HepG2 (cell line): Measurements from ENCODE around the gene TUBA1C. TPM values are rescaled to one million over a fixed set of nuclear protein-coding genes. Genes with fewer than 3 reads are reported as not detected.

Experiments
- HNRNPLL ChIP-seq: fragments of 200-400 bp; formaldehyde crosslinking; IDR thresholded peaks from 2 replicates; pipeline ENCODE4 v1.6.1; 2017; ENCODE audit warnings: mild to moderate bottlenecking, low read depth, low read length; ENCODE audit not compliant: poor library complexity, severe bottlenecking
- MAZ ChIP-seq, 2 experiments: sonication (generic) in 1 of 2; formaldehyde crosslinking in 1 of 2; IDR thresholded peaks; 2 replicates each; pipeline versions ENCODE4 v1.5.0 to v1.6.1; 2012 to 2020; ENCODE audit warnings: low read depth in 2 of 2, mild to moderate bottlenecking in 2 of 2, borderline replicate concordance in 1 of 2, improper control_type of control experiment in 1 of 2, low read length in 1 of 2, missing genetic modification reagents in 1 of 2, moderate library complexity in 1 of 2
- MTA1 ChIP-seq: sonication (generic); formaldehyde crosslinking; IDR thresholded peaks from 2 replicates; pipeline ENCODE4 v1.4.0; 2020; ENCODE audit warnings: missing genetic modification reagents, mild to moderate bottlenecking, borderline replicate concordance
- SAP130 ChIP-seq: IDR thresholded peaks from 2 replicates; pipeline ENCODE4 v1.6.1; 2016; ENCODE audit warnings: low read depth
- STAG1 ChIP-seq: sonication (generic); formaldehyde crosslinking; IDR thresholded peaks from 2 replicates; pipeline ENCODE4 v1.4.0; 2020; ENCODE audit warnings: missing genetic modification reagents
- ZFX ChIP-seq: sonication (generic); formaldehyde crosslinking; IDR thresholded peaks from 2 replicates; pipeline ENCODE4 v1.4.0; 2020; ENCODE audit warnings: mild to moderate bottlenecking, low read depth, missing genetic modification reagents, moderate library complexity
- ZNF224 ChIP-seq: sonication (generic); formaldehyde crosslinking; IDR thresholded peaks from 2 replicates; pipeline ENCODE4 v1.5.0; 2020; ENCODE audit warnings: mild to moderate bottlenecking, missing genetic modification reagents
- ZNF264 ChIP-seq: sonication (generic); formaldehyde crosslinking; IDR thresholded peaks from 2 replicates; pipeline ENCODE4 v1.4.0; 2020; ENCODE audit warnings: missing genetic modification reagents
- ZNF451 ChIP-seq: sonication (generic); formaldehyde crosslinking; IDR thresholded peaks from 2 replicates; pipeline ENCODE4 v1.5.0; 2020; ENCODE audit warnings: mild to moderate bottlenecking, missing genetic modification reagents
- ZNF780A ChIP-seq: sonication (generic); formaldehyde crosslinking; IDR thresholded peaks from 2 replicates; pipeline ENCODE4 v1.8.0; 2022; ENCODE audit warnings: mild to moderate bottlenecking, missing genetic modification reagents, moderate library complexity
- ZSCAN21 ChIP-seq: sonication (generic); formaldehyde crosslinking; IDR thresholded peaks from 2 replicates; pipeline ENCODE4 v1.8.0; 2022; ENCODE audit warnings: mild to moderate bottlenecking, missing genetic modification reagents, moderate library complexity, borderline replicate concordance
- polyA plus RNA-seq, 8 experiments: library from polyadenylated mRNA; depleted of rRNA in 3 of 8; stranded (reverse) in 7 of 8; unstranded in 1 of 8; fragments of >200 nt; fragmentation: Illumina TruSeq in 4 of 8; extraction: Trizol in 4 of 8; gene quantifications; 2 replicates each; pipeline versions ENCODE4 v1.2.1 to v1.2.3, GENCODE V29; 2011 to 2016; ENCODE audit warnings: low read depth in 4 of 8, missing spikeins in 1 of 8, mixed read lengths in 1 of 8; ENCODE audit not compliant: insufficient read depth in 1 of 8
- total RNA-seq, 5 experiments: library from RNA; depleted of rRNA; stranded (reverse); fragments of >200 nt; fragmentation: Illumina TruSeq; extraction: Trizol; gene quantifications; 2 replicates each; pipeline ENCODE4 v1.2.3, GENCODE V29; 2016; ENCODE audit warnings: low read depth in 1 of 5
- TF ChIP-seq, protein P1 (sequence below): sonication (generic); formaldehyde crosslinking; IDR thresholded peaks from 2 replicates; pipeline ENCODE4 v1.9.0; 2022; ENCODE audit warnings: missing genetic modification reagents, mild to moderate bottlenecking, borderline replicate concordance
- TF ChIP-seq, protein P2 (sequence below): sonication (generic); formaldehyde crosslinking; IDR thresholded peaks from 2 replicates; pipeline ENCODE4 v1.4.0; 2020; ENCODE audit warnings: missing genetic modification reagents, borderline replicate concordance
- TF ChIP-seq, protein P3 (sequence below): sonication (generic); formaldehyde crosslinking; IDR thresholded peaks from 2 replicates; pipeline ENCODE4 v1.4.0; 2020; ENCODE audit warnings: missing genetic modification reagents
- TF ChIP-seq, protein P4 (sequence below): IDR thresholded peaks from 2 replicates; pipeline ENCODE4 v1.6.1; 2012; ENCODE audit warnings: inconsistent platforms
- TF ChIP-seq, protein P5 (sequence below): sonication (generic); formaldehyde crosslinking; IDR thresholded peaks from 2 replicates; pipeline ENCODE4 v1.5.1; 2020; ENCODE audit warnings: mild to moderate bottlenecking, missing genetic modification reagents, moderate library complexity

Gene TUBA1C
- total and polyA plus RNA-seq, 2 of the 13 experiments (the other 11 are each of a cell fraction or from before 2014, with no cell fraction given): 693 to 1,075 TPM

DNA sequence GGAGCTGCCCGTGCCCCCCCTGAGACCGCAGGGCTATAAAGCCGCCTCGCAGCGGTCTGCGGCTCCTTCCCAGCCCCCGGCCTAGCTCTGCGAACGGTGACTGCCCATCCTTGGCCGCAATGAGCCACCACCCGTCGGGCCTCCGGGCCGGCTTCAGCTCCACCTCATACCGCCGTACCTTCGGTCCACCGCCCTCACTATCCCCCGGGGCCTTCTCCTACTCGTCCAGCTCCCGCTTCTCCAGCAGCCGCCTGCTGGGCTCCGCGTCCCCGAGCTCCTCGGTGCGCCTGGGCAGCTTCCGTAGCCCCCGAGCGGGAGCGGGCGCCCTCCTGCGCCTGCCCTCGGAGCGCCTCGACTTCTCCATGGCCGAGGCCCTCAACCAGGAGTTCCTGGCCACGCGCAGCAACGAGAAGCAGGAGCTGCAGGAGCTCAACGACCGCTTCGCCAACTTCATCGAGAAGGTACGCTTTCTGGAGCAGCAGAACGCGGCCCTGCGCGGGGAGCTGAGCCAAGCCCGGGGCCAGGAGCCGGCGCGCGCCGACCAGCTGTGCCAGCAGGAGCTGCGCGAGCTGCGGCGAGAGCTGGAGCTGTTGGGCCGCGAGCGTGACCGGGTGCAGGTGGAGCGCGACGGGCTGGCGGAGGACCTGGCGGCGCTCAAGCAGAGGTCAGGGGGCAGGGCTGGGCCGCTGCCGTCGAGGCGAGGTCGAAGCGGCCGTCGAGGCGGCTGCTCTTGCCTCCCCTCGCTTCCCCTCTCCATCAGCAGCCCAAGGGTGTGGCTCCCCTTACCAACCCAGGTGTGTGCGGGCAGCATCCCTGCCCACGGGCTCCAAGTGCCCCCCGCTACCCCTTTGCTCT is 30.4 kb downstream of the TUBA1C start, which contains the start of gene PRPH (continued):
- TF ChIP-seq, protein P1, sequence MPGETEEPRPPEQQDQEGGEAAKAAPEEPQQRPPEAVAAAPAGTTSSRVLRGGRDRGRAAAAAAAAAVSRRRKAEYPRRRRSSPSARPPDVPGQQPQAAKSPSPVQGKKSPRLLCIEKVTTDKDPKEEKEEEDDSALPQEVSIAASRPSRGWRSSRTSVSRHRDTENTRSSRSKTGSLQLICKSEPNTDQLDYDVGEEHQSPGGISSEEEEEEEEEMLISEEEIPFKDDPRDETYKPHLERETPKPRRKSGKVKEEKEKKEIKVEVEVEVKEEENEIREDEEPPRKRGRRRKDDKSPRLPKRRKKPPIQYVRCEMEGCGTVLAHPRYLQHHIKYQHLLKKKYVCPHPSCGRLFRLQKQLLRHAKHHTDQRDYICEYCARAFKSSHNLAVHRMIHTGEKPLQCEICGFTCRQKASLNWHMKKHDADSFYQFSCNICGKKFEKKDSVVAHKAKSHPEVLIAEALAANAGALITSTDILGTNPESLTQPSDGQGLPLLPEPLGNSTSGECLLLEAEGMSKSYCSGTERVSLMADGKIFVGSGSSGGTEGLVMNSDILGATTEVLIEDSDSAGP (CRISPR knock-in tag): peak; percentile 48
- TF ChIP-seq, protein P2, sequence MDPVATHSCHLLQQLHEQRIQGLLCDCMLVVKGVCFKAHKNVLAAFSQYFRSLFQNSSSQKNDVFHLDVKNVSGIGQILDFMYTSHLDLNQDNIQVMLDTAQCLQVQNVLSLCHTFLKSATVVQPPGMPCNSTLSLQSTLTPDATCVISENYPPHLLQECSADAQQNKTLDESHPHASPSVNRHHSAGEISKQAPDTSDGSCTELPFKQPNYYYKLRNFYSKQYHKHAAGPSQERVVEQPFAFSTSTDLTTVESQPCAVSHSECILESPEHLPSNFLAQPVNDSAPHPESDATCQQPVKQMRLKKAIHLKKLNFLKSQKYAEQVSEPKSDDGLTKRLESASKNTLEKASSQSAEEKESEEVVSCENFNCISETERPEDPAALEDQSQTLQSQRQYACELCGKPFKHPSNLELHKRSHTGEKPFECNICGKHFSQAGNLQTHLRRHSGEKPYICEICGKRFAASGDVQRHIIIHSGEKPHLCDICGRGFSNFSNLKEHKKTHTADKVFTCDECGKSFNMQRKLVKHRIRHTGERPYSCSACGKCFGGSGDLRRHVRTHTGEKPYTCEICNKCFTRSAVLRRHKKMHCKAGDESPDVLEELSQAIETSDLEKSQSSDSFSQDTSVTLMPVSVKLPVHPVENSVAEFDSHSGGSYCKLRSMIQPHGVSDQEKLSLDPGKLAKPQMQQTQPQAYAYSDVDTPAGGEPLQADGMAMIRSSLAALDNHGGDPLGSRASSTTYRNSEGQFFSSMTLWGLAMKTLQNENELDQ (CRISPR knock-in tag): no peak
- TF ChIP-seq, protein P3, sequence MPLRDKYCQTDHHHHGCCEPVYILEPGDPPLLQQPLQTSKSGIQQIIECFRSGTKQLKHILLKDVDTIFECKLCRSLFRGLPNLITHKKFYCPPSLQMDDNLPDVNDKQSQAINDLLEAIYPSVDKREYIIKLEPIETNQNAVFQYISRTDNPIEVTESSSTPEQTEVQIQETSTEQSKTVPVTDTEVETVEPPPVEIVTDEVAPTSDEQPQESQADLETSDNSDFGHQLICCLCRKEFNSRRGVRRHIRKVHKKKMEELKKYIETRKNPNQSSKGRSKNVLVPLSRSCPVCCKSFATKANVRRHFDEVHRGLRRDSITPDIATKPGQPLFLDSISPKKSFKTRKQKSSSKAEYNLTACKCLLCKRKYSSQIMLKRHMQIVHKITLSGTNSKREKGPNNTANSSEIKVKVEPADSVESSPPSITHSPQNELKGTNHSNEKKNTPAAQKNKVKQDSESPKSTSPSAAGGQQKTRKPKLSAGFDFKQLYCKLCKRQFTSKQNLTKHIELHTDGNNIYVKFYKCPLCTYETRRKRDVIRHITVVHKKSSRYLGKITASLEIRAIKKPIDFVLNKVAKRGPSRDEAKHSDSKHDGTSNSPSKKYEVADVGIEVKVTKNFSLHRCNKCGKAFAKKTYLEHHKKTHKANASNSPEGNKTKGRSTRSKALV: peak; percentile 99
- TF ChIP-seq ZNF780A (CRISPR knock-in tag) (peak; percentile 32; the same call in 1 of the 2 replicates), MAZ (IDR thresholded peaks at IDR 0.05; ENCODE audit: borderline replicate concordance, low read depth, low read length) (no peak), MAZ (CRISPR knock-in tag; IDR thresholded peaks at IDR 0.05; ENCODE audit: low read depth) (0 out of 2 replicates have a peak, but pooled peaks have one; percentile 10), STAG1 (CRISPR knock-in tag) (peak; percentile 22), ZSCAN21 (CRISPR knock-in tag) (0 out of 2 replicates have a peak, but pooled peaks have one; percentile 38), ZNF264 (CRISPR knock-in tag) (no peak), HNRNPLL (peak; percentile 63), ZNF224 (CRISPR knock-in tag) (no peak), MTA1 (CRISPR knock-in tag) (peak; percentile 63; the same call in 1 of the 2 replicates), ZFX (CRISPR knock-in tag) (peak; percentile 35), ZNF451 (0 out of 2 replicates have a peak, but pooled peaks have one; percentile 28), SAP130 (0 out of 2 replicates have a peak, but pooled peaks have one; percentile 10)
- TF ChIP-seq, protein P4, sequence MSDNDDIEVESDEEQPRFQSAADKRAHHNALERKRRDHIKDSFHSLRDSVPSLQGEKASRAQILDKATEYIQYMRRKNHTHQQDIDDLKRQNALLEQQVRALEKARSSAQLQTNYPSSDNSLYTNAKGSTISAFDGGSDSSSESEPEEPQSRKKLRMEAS: peak; percentile 61
- TF ChIP-seq, protein P5, sequence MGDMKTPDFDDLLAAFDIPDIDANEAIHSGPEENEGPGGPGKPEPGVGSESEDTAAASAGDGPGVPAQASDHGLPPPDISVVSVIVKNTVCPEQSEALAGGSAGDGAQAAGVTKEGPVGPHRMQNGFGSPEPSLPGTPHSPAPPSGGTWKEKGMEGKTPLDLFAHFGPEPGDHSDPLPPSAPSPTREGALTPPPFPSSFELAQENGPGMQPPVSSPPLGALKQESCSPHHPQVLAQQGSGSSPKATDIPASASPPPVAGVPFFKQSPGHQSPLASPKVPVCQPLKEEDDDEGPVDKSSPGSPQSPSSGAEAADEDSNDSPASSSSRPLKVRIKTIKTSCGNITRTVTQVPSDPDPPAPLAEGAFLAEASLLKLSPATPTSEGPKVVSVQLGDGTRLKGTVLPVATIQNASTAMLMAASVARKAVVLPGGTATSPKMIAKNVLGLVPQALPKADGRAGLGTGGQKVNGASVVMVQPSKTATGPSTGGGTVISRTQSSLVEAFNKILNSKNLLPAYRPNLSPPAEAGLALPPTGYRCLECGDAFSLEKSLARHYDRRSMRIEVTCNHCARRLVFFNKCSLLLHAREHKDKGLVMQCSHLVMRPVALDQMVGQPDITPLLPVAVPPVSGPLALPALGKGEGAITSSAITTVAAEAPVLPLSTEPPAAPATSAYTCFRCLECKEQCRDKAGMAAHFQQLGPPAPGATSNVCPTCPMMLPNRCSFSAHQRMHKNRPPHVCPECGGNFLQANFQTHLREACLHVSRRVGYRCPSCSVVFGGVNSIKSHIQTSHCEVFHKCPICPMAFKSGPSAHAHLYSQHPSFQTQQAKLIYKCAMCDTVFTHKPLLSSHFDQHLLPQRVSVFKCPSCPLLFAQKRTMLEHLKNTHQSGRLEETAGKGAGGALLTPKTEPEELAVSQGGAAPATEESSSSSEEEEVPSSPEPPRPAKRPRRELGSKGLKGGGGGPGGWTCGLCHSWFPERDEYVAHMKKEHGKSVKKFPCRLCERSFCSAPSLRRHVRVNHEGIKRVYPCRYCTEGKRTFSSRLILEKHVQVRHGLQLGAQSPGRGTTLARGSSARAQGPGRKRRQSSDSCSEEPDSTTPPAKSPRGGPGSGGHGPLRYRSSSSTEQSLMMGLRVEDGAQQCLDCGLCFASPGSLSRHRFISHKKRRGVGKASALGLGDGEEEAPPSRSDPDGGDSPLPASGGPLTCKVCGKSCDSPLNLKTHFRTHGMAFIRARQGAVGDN (CRISPR knock-in tag): peak; percentile 76
